Measurements from ENCODE around the gene AKAP11.

GRCh38 chr13:42354241-42355091, 82.5 kb downstream of the AKAP11 start:
- TF ChIP-seq CTCF (conservative IDR thresholded peaks at IDR 0.05 in 1 of 2, IDR thresholded peaks at IDR 0.05 in 1 of 2; ENCODE audit: extremely low read depth in 1 of 2, insufficient read depth in 1 of 2, low read depth in 1 of 2, low read length in 2 of 2) (no peak), EZH2 (IDR thresholded peaks at IDR 0.05; ENCODE audit: borderline replicate concordance, low read length) (no peak)

Data from mammary epithelial cell (primary cell).